Stimulated activated naive CD4-positive, alpha-beta T cell treated with Interleukin-2 at 50 U/mL for 16 hours (primary cell): Measurements from ENCODE around the gene ETF1.

Experiments used
- DNase-seq: peaks from one replicate; lab custom pipeline; 2025; lab: John Stamatoyannopoulos, UW

Gene ETF1

GRCh38 chr5:138463419-138464007, 79.5 kb downstream of the ETF1 start:
- no peak for DNase-seq

GRCh38 chr5:138461343-138462125, 81.5 kb downstream of the ETF1 start:
- DNase-seq: no peak

- DNase-seq: no peak
Observed at GRCh38 chr5:138460032-138460693, 82.9 kb downstream of the ETF1 start.

DNA sequence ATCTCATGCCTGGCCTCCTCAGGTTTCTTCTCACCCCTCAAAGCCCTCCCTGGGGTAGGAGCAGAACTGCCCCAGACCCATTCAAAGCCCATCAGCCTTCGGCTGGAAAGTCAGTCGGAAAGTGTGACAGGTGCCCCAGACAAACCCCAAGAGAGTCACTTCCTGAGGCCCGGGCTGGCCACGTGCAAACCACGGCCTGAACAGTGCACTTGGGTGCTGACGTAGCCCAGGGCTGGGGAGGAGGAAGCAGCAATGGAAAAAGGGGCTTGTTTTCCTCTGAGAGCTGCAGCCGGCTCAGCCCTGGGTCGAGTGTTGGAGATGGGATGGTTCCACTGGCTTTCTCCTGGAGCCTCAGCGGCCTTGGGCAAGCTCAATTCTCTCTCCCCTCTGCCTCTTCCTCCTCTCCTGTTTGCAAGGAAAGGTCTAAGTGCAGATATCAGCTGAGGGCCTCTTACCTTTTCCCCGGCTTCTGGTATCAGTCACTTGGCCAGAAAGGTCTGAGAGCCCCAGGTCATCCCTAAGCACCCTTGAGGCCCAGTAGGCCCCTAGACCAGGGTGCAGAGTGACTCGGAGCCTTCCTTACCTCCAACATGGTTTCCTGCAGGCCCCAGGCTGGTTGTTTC, 83.6 kb downstream of the ETF1 start:
- peak; percentile 84 for DNase-seq

DNA sequence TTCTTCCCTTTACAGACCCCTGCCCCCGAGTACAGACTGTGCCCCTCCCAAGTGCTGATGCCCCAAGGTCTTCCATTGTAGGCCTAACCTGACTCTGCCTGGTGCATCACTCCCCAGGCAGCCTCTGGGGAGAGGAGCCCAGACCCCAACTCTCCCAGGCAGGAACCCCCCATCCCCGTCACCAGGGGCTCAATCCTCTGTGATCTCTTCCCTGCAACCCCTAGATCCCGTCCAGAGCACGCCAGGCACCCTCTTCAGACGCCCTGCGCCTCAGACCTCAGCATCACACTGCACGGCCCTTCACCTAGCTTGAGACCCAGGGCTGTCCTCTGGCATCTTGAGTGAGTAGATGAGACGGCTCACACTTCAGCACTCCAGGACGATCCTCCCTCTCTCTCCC, 84.2 kb downstream of the ETF1 start:
- DNase-seq: no peak

GRCh38 chr5:138458384-138458783, 84.7 kb downstream of the ETF1 start:
- no peak for DNase-seq

DNA sequence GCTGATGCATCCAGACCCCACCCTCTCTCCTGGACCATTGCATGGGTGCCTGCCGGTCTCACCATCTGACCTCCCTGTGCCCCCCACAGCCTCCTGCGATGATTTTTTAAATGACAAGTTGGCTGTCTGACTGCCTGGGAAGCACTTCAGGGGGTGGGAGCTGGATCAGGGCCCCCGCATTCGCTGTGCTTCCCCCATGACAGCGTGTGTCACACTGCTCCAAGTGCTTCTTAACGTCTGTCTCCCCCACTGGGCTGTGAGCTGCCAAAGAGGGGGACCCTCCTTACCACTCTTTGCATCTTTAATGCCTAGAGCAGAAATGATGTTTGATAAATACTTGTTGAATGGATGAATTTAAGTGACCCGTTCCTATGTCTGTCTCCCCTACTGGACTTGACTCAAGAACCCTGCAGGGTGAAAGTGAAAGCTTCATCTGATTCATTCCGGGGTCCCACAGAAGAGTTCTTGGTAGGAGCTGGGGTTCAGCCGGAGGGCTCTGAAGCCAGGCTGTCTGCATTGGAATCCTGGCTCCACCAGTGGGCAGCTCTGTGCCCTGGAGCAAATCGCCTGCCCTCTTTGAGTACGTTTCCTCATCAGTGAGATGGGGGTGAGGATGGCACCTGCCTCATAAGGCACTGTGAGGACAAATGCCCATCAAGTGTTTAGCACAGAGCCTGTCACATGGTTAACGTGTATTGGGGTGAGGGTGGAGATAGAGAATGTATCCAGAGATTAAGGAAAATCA, 85.3 kb downstream of the ETF1 start:
- DNase-seq: no peak
